HEK293T (cell line): ENCODE data around the gene TANK.

Experiments
- ELF4 ChIP-seq: fragments of 450-650 bp; IDR thresholded peaks from 2 replicates; pipeline ENCODE4 v1.6.1; 2017; ENCODE audit warnings: antibody characterized with exemption
- L3MBTL2 ChIP-seq: fragments of 450-650 bp; conservative IDR thresholded peaks from 2 replicates; pipeline ENCODE4 v1.6.1; 2016; ENCODE audit warnings: mild to moderate bottlenecking
- NFRKB ChIP-seq: fragments of 450-650 bp; IDR thresholded peaks from 2 replicates; pipeline ENCODE4 v1.6.1; 2016; ENCODE audit warnings: mild to moderate bottlenecking, moderate library complexity
- SP1 ChIP-seq: fragments of 450-650 bp; IDR thresholded peaks from 2 replicates; pipeline ENCODE4 v1.6.1; 2017
- ZNF384 ChIP-seq: fragments of 450-650 bp; IDR thresholded peaks from 2 replicates; pipeline ENCODE4 v1.6.1; 2016

DNA sequence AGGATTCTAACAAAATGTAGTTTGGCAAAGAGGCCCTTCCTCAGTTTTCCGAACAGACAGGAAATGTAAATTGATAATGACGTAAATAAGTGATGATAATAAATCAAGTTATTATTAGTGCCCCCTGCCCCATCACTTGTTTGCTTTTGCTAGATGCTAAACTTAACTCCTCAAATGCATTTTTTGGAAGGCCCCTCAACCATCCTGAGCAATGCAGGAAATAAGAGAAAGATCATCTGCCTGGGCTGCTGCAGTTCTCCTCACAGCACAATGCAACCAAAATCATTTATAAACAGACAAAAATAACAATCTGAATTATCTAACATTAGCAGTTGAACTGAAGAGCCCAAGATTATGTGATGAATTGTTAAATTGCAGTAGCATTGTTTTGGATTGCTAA is 85.4 kb downstream of the TANK start:
- TF ChIP-seq L3MBTL2 (no peak), ELF4 (no peak), SP1 (no peak), ZNF384 (no peak), NFRKB (no peak)
